Suppressor macrophage treated with lipopolysaccharide for 1 hour (primary cell): ENCODE results near the gene ANKRD55.
"Not testable (repeated sequence)": the region's sequence is repeated elsewhere in the genome, so short reads cannot be mapped to it uniquely, and the experiment has no call there.

Experiments used
- DNase-seq, 3 donors: peaks; one replicate each; pipeline ENCODE4 v3.0.0-alpha.2; 2020 to 2022

The ANKRD55 gene

DNA sequence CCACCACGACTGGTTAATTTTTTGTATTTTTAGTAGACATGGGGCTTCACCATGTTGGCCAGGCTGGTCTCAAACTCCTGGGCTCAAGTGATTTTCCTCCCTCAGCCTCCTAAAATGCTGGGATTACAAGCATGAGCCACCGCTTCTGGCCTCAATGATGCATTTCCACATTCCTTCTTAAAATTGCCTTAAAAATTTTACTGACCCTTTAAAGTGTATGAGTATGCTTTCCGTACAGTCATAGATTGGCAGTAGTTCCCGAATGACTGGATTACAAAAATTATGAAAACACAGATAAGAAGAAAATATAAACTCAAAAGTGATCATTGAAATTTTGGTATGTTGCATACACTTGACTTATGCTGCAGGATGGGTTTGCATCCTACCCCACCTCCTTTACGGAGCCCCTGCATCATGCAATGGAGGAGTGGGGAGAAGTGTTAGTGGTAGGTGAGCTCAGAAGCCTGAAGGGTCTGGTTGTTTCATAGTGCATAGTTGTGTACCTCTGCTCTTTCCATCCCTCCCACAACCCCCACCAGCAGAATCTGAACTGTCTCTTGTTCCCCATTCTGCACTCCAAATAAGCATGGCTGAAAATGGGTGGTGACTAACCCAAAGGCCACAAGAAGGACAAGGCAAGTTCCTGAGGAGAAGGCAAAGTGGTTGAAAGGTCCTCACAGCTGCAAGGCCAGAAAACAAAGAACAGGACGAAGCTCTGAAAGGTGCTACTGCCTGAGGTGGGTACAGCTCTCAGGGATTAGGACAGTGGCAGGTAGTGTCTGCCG, 26.8 kb downstream of the ANKRD55 start:
- DNase-seq = peak; percentile 32 to 56 (median 42)

DNA sequence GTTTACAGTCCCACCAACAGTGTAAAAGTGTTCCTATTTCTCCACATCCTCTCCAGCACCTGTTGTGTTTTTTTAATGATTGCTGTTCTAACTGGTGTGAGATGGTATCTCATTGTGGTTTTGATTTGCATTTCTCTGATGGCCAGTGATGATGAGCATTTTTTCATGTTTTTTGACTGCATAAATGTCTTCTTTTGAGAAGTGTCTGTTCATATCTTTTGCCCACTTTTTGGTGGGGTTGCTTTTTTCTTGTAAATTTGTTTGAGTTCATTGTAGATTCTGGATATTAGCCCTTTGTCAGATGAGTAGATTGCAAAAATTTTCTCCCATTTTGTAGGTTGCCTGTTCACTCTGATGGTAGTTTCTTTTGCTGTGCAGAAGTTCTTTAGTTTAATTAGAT, 29.2 kb downstream of the ANKRD55 start:
- not testable (repeated sequence) for DNase-seq

DNA sequence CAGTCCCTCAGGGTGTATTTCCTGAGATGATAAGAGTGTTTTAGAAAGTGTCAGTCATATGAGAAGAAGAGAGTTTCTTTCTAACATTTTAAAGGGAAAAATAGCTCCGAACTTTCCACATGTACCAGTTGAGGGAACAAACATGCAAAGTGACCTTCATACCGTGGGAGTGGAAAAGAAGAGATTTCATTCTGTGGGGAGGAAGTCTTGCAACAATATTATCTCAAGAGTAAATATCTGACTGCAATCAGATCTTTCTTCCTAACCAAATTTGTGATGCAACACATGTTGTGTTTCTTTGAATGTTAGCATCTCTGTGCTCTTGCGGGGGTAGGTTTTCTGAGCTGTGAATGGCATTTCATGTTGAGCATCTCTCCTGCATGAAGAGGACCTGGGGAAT, 30.6 kb downstream of the ANKRD55 start:
- DNase-seq = peak; percentile 40 to 67 (median 64)

DNA sequence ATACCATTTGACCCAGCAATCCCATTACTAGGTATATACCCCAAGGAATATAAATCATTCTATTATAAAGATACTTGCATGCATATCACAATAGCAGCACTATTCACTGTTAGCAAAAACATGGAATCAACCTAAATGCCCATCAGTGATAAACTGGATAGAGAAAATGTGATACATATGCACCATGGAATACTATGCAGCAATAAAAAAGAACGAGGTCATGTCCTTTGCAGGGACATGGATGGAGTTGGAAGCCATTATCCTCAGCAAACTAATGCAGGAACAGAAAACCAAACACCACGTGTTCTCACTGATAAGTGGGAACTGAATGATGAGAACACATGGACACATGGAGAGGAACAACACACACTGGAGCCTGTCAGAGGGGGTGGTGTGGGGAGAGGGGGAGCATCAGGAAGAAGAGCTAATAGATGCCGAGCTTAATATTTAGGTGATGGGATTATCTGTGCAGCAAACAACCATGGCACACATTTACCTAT, 31.3 kb downstream of the ANKRD55 start:
- not testable (repeated sequence) for DNase-seq

DNA sequence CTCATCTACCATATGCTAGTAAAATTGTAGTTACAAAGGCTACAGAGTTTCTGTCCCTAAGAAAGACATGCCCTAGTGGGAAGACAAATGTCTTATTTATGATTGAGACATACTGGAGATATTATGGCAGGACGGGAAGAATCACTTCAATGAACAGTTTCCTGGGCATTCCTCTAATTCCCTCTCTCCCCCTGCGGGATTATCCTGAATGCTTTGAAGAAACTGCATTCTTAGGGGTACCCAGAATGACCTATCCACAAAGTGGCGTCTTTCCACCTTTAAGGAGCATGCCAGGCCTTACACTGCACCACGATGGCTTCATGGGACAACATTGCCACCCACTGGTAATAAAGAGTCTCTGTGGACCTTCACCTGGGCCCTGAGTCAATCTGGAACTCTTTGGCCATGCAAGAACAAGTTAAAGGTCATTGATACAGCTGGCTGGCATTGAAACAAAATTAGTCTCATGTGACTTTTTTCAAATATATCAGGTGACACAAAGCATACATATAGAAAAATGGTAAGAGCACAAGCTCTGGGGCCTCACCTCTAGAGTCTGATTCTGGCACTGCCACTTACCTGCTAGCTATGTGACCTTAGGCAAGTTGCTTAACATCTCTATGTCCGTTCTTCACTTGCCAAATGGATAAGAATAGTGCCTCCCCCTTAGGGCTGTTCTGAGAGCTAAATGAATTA, 32.0 kb downstream of the ANKRD55 start:
- DNase-seq = peak; percentile 82 to 87 (median 82)

DNA sequence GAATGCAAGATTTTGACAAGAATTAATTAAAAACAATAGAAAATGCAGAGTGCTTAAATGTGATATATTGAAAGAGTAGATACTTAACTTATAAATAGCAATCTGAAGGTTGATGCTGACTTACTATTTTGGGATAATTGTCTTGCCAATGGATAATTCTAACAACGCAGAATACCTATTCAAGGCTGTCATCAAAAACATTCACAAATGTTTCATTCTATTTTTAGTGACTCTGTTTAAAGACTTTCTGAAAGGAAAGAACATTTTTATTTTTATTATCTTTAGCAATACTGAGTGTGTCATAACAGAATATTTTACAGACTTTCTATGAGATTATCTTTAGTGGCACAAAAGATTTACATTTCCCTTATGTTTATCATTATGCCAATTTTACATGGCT, 38.1 kb downstream of the ANKRD55 start:
- no peak for DNase-seq

DNA sequence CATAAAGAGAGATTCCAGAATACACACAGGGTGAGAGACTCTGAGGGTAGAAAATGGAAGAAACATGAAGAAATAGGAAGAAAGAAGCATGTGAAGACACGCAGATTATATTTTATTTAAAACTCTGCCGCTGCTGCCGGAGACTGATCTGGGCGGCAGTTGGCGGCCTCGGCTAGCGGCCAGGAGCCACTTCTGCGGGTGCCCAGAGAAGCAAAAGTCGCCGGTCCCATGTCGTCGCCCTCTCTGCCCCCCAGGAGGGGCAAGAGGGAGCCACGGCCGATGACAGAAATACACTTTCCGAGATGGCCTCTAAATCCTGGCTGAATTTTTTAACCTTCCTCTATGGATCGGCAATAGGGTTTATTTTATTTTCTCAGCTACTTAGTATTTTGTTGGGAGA, 40.9 kb downstream of the ANKRD55 start:
- no peak for DNase-seq

DNA sequence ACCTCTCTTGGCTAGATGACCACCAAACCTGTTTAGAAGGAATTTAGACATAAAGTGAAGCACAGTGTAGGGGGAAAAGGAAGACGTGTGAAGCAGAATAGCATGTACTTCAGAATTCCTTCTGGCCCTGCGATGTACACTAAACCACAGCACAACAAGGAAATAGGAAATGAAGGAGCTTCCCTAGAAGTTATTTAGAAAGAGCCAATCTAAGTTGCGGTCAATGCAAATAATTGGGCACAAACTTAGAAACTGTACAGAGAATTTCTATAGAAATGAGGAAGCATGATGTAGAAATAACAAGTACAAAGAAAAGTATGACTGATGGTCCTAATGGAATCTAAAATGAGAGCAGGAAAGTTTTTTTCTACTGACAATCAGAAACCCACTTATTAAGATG, 41.5 kb downstream of the ANKRD55 start:
- DNase-seq = peak; percentile 50 to 86 (median 77)

DNA sequence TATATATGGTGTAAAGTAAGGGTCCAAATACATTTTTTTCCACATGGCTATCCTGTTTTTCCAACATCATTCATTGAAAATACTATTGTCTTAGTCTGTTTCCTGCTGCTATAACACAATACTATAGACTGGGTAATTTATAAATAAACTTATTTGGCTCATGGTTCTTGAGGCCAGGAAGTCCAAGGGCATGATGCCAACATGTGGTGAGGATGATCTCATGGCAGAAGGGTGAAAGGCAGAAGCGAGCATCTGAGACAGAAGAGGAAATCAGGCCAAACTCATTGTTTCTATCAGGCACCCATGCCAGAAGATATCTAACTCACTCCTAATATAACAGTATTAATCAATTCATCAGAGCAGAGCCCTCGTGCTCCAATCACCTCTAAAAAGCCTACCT, 42.6 kb downstream of the ANKRD55 start:
- DNase-seq = peak; percentile 87 to 93 (median 92)

DNA sequence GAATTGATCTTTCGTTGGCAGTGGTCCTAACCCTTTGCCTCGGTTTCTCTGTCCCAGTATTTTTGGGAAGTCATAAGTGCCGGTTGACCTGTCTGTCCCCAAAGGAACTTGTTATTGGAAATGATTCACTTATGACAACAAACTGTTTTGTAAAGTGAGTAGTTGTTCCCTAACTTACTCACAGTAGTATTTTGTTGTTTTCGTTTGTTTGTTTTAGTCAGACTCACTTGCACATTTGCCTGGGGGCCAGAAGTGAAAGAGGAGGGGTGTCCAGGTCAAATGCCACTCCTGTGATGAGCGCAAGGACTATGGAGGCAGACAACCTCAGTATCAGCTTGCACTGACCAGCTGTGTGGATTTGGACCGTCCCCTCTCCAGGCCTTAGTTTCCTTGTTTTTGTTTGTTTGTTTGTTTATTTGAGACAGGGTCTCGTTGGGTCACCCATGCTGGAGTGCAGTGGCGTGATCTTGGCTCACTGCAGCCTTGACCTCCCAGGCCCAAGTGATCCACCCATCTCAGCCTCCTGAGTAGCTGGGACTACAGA, 47.3 kb downstream of the ANKRD55 start:
- no peak for DNase-seq

DNA sequence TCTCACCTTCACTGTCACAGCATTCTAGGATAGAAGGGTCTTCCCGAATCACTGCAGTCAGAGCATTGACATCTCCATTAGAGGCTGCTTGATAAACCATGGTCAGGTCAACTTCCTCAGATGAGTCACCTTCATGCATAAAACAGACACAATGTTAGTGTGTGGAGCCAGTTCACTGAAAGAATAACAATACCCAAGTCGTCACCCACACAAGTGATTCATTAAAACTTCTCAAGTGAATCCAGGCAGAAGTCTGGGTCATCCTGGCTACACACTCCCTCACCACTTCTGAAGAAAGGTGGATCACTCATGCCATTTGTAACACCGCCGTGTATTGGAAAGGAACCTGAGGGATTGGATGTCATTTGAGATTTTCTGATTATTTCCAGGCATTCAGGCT, 49.6 kb downstream of the ANKRD55 start:
- DNase-seq = peak; percentile 80 to 96 (median 94)

DNA sequence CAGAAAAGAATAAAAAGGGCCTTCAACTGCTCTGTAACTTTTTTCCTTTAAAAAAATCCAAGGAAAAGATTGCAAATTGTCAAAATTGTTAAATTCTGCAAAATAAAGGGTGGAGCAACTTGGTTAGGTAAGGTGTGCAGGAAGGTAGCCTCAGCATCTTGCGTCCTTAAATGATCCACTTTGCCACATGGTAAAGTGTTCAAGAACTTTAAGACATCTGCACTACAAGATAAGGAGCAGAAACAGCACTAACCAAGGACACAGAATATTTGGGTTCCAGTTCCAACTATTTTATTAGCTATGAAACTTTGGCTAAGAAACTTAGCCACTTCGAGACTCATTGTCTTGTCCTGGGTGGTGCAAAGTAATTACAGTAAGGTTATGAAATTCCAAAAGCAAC, 53.7 kb downstream of the ANKRD55 start:
- DNase-seq = no peak

DNA sequence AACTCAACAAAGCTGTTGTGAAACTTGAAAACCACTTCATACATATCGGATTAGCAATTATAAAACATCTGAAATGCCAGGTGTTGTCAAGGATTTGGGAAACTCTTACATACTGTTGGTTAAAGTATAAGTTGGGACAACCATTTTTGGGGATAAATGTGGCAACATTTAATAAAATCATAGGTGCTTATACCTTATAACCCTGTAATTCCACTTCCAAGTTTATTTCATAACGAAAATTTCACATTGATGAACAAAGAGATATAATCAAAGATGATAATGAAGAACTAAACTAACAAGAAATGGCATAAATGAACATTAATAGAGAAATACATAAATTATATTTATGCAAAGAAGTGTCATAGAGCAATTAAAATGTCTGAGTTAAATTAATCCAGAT, 54.3 kb downstream of the ANKRD55 start:
- DNase-seq = no peak

DNA sequence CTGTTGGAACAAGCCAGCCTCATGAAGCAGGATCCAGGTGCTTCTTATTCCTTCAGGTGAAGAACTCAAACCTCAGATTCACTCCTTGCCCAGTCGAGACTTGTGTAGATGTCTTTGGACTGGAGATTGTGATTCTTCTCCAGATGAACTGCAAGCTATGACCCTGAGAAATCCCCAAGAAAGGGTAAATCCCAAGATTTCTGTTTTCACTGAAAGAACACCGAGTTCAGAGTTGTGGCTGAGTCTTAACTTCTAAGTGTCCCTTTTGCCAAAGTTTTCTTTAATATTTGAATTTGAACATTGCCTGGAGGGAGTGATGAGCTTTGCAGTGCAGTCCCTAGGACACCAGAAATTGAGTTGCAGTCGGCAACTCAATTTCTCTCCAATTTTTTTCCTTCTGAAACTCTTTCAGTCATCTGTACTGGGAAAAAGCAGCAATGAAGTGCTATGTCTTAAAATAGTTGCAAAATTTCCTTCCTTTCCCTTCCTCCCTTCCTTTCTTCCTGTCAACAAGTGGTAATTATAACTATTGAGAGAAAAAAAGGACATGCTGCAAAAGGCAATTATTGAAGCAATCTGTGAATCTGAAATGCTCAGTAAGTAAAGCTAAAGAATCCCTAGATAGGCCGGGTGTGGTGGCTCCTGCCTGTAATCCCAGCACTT, 56.1 kb downstream of the ANKRD55 start:
- DNase-seq = peak; percentile 47 to 59 (median 57)

DNA sequence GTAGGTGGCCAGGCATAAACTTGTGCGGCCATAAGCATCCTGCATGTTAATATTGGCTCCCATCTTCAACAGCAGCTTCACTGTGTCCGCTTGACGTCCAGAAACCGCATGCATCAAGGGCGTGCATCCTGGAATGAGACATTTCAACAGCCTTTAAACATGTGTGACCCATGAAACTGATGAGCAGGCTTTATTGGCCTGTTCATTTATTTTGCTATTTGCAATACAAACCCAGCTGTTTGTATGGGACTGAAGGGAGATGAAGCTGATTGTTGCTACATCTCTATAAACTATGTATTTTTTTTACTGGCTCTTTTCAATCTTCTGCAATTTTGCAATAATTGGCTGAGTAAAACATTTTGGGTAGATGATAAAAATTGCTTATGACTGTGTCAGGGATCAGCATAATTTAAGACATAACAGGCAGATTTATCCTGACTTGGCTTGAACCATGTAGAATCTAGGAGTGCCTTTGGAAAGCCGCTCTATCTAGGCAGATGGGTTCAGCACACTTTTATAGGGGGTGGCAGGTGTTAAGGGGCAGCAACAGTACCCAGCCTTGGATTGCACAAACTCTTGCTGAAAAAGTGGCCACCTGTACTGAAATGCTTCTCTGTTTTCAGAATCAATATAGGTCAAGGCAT, 56.9 kb downstream of the ANKRD55 start:
- DNase-seq = peak in 1 of 3 donors; percentile 49

DNA sequence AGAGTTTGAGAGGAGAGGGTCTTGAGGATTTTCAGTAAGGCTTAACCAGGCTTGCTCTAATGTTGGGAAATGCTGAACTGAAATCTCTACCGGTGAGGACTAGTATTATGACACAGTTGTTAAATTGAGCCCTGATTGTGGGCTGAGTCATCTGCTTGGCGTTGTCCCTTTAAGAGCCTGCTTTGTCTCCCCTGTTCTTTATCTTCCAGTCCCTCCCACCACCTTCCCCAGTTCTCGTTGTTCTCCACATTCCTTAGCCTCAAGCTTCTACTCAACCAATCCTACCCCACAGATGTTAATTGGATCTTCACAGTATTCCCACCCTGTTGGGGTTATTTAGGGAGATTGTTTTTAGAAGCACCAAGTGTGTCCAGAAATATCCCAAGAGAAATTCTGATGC, 57.6 kb downstream of the ANKRD55 start:
- peak; percentile 48 to 64 (median 54) for DNase-seq

DNA sequence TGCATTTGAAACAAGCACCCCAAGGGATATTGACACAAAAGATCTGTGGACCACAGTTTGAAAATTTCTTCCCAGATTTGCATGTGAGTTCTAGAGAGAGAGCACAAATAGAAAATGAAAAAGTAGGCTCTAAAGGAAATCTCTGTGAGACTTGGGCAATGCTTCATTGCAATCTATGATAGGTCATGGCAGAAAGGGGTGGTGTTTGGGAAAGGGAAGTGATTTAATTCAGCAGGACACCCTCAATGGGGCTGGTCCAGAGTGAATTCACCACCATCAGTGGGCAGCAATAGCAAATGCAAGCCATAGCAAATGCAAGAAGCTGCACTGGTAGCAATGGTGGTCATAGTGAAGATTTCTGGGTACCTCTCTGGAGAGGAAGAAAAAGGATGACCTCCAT, 58.1 kb downstream of the ANKRD55 start:
- peak; percentile 72 to 85 (median 80) for DNase-seq

DNA sequence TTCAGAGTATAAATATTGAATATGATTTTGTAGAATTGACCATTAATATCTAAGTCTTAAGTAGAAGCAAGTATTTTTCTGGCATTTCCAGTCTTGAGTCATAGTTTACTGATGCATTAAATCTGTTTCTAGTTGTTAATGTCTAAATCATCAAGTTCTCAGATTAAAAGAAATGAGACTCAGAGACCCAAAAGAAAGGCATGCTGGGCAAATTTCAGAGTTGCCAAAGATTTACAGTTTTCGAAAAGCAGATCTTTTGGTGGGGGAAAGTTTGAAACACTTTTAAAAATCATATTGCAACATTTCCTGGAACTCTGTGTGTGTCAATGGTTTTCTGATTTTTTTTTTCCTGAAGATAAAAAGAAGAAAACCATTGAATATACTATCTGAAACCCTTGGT, 60.9 kb downstream of the ANKRD55 start:
- DNase-seq = peak; percentile 76 to 97 (median 91)

DNA sequence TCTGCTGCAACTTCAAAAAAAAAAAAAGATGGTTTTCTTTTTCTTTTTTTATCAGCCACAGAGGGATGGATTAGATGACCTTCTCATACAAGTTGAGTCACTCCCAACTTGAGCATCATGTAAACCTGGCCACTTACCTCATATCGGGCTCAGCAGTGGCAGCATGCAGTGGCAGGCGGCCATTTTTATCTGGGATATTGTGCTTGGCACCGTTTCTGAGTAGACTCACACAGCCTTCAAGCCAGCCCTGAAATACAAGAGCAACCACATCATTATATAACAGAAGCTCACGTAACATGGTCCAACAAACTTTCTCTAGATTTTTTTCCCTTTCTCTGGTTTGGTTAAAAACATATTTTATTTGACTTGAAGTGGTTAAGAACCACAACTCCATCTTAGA, 62.6 kb downstream of the ANKRD55 start:
- no peak for DNase-seq

DNA sequence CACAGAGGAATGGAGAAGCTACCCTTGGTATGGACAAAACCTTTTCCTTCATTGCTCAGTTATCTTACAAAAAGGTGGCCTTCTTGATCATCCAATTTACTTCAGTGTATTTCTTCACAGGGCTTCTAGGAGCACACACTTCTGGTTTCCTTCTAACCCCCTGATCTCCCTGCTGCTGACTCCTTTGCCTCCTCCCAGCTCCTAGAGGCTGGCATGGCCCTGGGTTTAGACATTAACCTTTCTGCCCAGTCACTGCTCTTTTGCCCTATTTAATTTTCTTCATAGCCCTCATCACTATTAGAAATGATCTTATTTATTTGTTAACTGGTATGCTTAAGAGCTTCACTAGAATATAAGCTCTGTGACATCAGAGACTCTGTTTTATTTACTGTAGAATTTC, 63.2 kb downstream of the ANKRD55 start:
- peak in 2 of 3 donors; percentile 35 to 38 for DNase-seq

DNA sequence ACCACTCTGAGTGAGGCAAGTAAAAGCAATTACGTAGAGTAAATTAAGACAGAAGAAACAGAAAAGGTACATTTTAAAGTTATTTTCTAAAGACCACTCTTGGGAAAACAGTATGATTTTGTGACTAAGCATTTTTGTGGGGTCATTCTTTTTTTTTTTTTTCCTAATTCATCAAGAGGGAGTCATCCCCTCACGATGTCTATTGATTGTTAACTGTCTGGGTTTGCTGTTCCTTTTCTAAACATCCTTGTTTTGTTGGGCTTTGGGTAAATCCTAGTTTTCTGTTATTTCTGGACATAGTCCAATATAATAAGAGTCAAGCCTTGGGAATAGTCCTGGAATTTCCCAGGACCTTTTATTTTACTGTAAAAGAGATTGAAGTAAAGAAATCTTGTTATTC, 63.8 kb downstream of the ANKRD55 start:
- DNase-seq = no peak

DNA sequence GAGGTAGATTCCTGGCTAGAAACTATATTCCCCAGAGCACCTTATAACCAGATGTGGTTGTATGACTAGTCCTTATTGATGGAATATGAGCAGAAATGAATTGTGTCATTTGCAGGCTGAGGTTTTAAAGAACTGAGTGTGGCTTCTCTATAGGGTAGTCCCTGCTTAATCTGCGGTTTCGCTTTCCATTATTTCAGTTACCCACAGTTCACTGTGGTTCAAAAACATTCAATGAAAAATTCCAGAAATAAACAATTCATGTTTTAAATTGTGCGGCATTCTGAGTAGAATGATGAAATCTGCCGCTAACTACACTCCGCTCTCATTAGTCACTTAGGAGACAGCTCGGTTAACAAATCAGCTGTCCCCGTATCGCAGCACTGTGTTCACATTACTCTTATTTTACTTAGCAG, 65.1 kb downstream of the ANKRD55 start:
- peak; percentile 85 to 99 (median 97) for DNase-seq

DNA sequence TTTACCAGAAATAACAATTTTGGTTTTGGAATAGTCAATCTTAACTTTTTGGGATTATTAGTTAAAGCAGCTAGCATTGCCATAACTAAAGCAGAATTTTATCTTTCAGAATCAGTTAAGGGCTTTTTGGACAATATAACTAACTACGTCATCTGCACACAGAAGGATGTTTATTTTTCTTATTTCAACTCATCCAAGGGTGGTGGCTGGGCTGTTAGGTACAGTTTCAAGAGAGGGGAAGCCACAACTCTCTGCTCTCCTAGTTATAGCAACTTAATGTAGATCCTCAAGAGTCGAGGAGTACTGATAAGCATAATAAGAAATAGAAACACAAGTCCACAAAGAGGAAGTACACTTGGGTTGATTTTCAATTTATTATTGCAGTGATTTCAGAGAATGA, 65.6 kb downstream of the ANKRD55 start:
- DNase-seq = no peak
